HepG2 (cell line): ENCODE data around the gene TMEM190. TPM values are rescaled to one million over a fixed set of nuclear protein-coding genes. Genes with fewer than 3 reads are reported as not detected.

Source experiments
- CEBPB ChIP-seq: IDR thresholded peaks from 2 replicates; pipeline ENCODE4 v1.6.1; 2011; ENCODE audit warnings: low read depth, low read length, improper control_type of control experiment, borderline replicate concordance
- GATA4 ChIP-seq: sonication (generic); IDR thresholded peaks from 2 replicates; pipeline ENCODE4 v1.6.1; 2016; ENCODE audit warnings: antibody characterized with exemption, low read depth, borderline replicate concordance
- KLF6 ChIP-seq: IDR thresholded peaks from 2 replicates; pipeline ENCODE4 v1.8.0; 2016; ENCODE audit warnings: missing biosample characterization, missing genetic modification reagents
- NCOA5 ChIP-seq: sonication (generic); formaldehyde crosslinking; IDR thresholded peaks from 2 replicates; pipeline ENCODE4 v1.4.0; 2020; ENCODE audit warnings: missing genetic modification reagents
- NR2C2 ChIP-seq: sonication (generic); formaldehyde crosslinking; IDR thresholded peaks from 2 replicates; pipeline ENCODE4 v1.4.0; 2020; ENCODE audit warnings: missing genetic modification reagents, mild to moderate bottlenecking, moderate library complexity, borderline replicate concordance
- PHF21A ChIP-seq: sonication (generic); formaldehyde crosslinking; IDR thresholded peaks from 2 replicates; pipeline ENCODE4 v1.5.0; 2020; ENCODE audit warnings: mild to moderate bottlenecking, missing genetic modification reagents
- PRMT3 ChIP-seq: sonication (generic); formaldehyde crosslinking; IDR thresholded peaks from 2 replicates; pipeline ENCODE4 v1.8.1; 2022; ENCODE audit warnings: low read depth, mild to moderate bottlenecking, moderate library complexity, missing genetic modification reagents, borderline replicate concordance
- RFX5 ChIP-seq: IDR thresholded peaks from 2 replicates; pipeline ENCODE4 v1.6.1; 2011; ENCODE audit warnings: low read depth, low read length, improper control_type of control experiment
- SALL2 ChIP-seq: sonication (generic); formaldehyde crosslinking; IDR thresholded peaks from 2 replicates; pipeline ENCODE4 v1.8.1; 2023; ENCODE audit warnings: mild to moderate bottlenecking, missing genetic modification reagents, inconsistent platforms
- SNRNP70 ChIP-seq: fragments of 200-400 bp; formaldehyde crosslinking; IDR thresholded peaks from 2 replicates; pipeline ENCODE4 v1.6.1; 2017; ENCODE audit warnings: mild to moderate bottlenecking, low read depth, low read length, moderate library complexity
- ZMAT3 ChIP-seq: sonication (generic); formaldehyde crosslinking; conservative IDR thresholded peaks from 2 replicates; pipeline ENCODE4 v1.7.0; 2021; ENCODE audit warnings: missing genetic modification reagents
- ZNF382 ChIP-seq: sonication (generic); formaldehyde crosslinking; IDR thresholded peaks from 2 replicates; pipeline ENCODE4 v1.5.0; 2020; ENCODE audit warnings: missing genetic modification reagents, mild to moderate bottlenecking, borderline replicate concordance
- ZNF430 ChIP-seq: sonication (generic); formaldehyde crosslinking; IDR thresholded peaks from 2 replicates; pipeline ENCODE4 v1.9.0; 2021; ENCODE audit warnings: mild to moderate bottlenecking, missing genetic modification reagents
- ZNF780A ChIP-seq: sonication (generic); formaldehyde crosslinking; IDR thresholded peaks from 2 replicates; pipeline ENCODE4 v1.8.0; 2022; ENCODE audit warnings: mild to moderate bottlenecking, missing genetic modification reagents, moderate library complexity
- ZSCAN12 ChIP-seq: sonication (generic); formaldehyde crosslinking; IDR thresholded peaks from 2 replicates; pipeline ENCODE4 v1.9.0; 2021; ENCODE audit warnings: mild to moderate bottlenecking, missing genetic modification reagents
- ZSCAN22 ChIP-seq: sonication (generic); formaldehyde crosslinking; IDR thresholded peaks from 2 replicates; pipeline ENCODE4 v1.4.0; 2020; ENCODE audit warnings: mild to moderate bottlenecking, missing genetic modification reagents
- ZSCAN5A ChIP-seq: sonication (generic); formaldehyde crosslinking; IDR thresholded peaks from 2 replicates; pipeline ENCODE4 v1.8.0; 2022; ENCODE audit warnings: mild to moderate bottlenecking, missing genetic modification reagents, borderline replicate concordance
- polyA plus RNA-seq, 8 experiments: library from polyadenylated mRNA; depleted of rRNA in 3 of 8; stranded (reverse) in 7 of 8; unstranded in 1 of 8; fragments of >200 nt; fragmentation: Illumina TruSeq in 4 of 8; extraction: Trizol in 4 of 8; gene quantifications; 2 replicates each; pipeline versions ENCODE4 v1.2.1 to v1.2.3, GENCODE V29; 2011 to 2016; ENCODE audit warnings: low read depth in 4 of 8, missing spikeins in 1 of 8, mixed read lengths in 1 of 8; ENCODE audit not compliant: insufficient read depth in 1 of 8
- total RNA-seq, 5 experiments: library from RNA; depleted of rRNA; stranded (reverse); fragments of >200 nt; fragmentation: Illumina TruSeq; extraction: Trizol; gene quantifications; 2 replicates each; pipeline ENCODE4 v1.2.3, GENCODE V29; 2016; ENCODE audit warnings: low read depth in 1 of 5
- TF ChIP-seq, protein P1 (sequence below): sonication (generic); formaldehyde crosslinking; IDR thresholded peaks from 2 replicates; pipeline ENCODE4 v1.4.0; 2020; ENCODE audit warnings: mild to moderate bottlenecking, missing genetic modification reagents
- TF ChIP-seq, protein P2 (sequence below): IDR thresholded peaks from 2 replicates; pipeline ENCODE4 v1.6.1; 2012; ENCODE audit warnings: inconsistent platforms
- TF ChIP-seq, protein P3 (sequence below): IDR thresholded peaks from 2 replicates; pipeline ENCODE4 v1.6.1; 2016; ENCODE audit warnings: missing compliant biosample characterization, missing genetic modification reagents, borderline replicate concordance
- TF ChIP-seq, protein P4 (sequence below): sonication (generic); formaldehyde crosslinking; IDR thresholded peaks from 2 replicates; pipeline ENCODE4 v1.4.0; 2020; ENCODE audit warnings: missing genetic modification reagents, borderline replicate concordance

The TMEM190 gene
- total and polyA plus RNA-seq, 2 of the 13 experiments (the other 11 are each of a cell fraction or from before 2014, with no cell fraction given) = 0.35 to 0.83 TPM

DNA sequence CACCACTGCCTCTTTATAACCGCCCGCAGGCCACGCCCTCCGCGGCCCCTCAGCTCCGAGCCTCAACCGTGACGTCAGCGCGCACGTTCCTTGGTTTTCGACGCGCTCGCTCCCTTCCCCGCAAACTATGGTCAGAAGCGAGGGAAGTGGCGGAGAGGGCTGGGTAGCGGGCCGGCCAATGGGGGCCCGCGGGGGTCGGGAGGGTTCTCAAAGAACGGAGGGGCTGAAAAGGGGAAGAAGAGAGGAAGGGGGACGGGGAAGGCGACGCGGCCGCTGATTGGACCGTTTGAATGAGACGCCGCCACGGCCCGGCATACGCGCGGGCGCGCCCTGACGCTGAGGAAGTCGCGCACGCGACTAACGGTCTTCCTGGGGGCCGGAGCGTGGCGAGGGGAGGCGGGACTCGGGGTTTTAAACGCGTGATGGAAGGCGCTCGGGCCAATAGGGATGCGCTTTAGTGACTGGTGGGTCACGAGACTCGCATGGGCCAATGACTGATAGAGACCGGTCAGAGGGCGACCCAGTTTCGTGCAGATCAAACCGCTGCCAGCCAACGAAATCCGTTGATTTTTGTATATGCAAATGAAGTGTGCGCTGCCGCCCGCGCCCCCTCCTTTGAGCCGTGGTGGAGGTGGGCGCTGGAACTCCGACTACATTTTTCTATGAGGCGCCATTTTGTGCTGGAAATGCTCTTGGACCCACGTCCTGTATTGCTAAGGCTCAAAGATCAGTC, 31.3 kb downstream of the TMEM190 start (continued):
- TF ChIP-seq, protein P1, sequence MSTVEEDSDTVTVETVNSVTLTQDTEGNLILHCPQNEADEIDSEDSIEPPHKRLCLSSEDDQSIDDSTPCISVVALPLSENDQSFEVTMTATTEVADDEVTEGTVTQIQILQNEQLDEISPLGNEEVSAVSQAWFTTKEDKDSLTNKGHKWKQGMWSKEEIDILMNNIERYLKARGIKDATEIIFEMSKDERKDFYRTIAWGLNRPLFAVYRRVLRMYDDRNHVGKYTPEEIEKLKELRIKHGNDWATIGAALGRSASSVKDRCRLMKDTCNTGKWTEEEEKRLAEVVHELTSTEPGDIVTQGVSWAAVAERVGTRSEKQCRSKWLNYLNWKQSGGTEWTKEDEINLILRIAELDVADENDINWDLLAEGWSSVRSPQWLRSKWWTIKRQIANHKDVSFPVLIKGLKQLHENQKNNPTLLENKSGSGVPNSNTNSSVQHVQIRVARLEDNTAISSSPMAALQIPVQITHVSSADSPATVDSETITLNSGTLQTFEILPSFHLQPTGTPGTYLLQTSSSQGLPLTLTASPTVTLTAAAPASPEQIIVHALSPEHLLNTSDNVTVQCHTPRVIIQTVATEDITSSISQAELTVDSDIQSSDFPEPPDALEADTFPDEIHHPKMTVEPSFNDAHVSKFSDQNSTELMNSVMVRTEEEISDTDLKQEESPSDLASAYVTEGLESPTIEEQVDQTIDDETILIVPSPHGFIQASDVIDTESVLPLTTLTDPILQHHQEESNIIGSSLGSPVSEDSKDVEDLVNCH (CRISPR knock-in tag) = peak; percentile 86; the same call in 1 of the 2 replicates
- TF ChIP-seq NR2C2 (CRISPR knock-in tag) (peak; percentile 65), ZNF382 (CRISPR knock-in tag) (no peak), SNRNP70 (no peak), NCOA5 (CRISPR knock-in tag) (no peak), ZNF430 (peak; percentile 43; the same call in 1 of the 2 replicates), SALL2 (CRISPR knock-in tag) (0 out of 2 replicates have a peak, but pooled peaks have one; percentile 67), KLF6 (CRISPR knock-in tag) (no peak), ZNF780A (CRISPR knock-in tag) (no peak), GATA4 (no peak), PRMT3 (CRISPR knock-in tag) (no peak), RFX5 (peak; percentile 43; the same call in 1 of the 2 replicates), ZSCAN5A (peak; percentile 55; the same call in 1 of the 2 replicates), ZSCAN12 (CRISPR knock-in tag) (no peak), ZSCAN22 (no peak; the same call in 1 of the 2 replicates), CEBPB (no peak), PHF21A (CRISPR knock-in tag) (0 out of 2 replicates have a peak, but pooled peaks have one; percentile 36), ZMAT3 (CRISPR knock-in tag) (peak; percentile 40; the same call in 1 of the 2 replicates)
- TF ChIP-seq, protein P2, sequence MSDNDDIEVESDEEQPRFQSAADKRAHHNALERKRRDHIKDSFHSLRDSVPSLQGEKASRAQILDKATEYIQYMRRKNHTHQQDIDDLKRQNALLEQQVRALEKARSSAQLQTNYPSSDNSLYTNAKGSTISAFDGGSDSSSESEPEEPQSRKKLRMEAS = peak; percentile 96
- TF ChIP-seq, protein P3, sequence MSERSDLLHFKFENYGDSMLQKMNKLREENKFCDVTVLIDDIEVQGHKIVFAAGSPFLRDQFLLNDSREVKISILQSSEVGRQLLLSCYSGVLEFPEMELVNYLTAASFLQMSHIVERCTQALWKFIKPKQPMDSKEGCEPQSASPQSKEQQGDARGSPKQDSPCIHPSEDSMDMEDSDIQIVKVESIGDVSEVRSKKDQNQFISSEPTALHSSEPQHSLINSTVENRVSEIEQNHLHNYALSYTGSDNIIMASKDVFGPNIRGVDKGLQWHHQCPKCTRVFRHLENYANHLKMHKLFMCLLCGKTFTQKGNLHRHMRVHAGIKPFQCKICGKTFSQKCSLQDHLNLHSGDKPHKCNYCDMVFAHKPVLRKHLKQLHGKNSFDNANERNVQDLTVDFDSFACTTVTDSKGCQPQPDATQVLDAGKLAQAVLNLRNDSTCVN (CRISPR knock-in tag) = no peak
- TF ChIP-seq, protein P4, sequence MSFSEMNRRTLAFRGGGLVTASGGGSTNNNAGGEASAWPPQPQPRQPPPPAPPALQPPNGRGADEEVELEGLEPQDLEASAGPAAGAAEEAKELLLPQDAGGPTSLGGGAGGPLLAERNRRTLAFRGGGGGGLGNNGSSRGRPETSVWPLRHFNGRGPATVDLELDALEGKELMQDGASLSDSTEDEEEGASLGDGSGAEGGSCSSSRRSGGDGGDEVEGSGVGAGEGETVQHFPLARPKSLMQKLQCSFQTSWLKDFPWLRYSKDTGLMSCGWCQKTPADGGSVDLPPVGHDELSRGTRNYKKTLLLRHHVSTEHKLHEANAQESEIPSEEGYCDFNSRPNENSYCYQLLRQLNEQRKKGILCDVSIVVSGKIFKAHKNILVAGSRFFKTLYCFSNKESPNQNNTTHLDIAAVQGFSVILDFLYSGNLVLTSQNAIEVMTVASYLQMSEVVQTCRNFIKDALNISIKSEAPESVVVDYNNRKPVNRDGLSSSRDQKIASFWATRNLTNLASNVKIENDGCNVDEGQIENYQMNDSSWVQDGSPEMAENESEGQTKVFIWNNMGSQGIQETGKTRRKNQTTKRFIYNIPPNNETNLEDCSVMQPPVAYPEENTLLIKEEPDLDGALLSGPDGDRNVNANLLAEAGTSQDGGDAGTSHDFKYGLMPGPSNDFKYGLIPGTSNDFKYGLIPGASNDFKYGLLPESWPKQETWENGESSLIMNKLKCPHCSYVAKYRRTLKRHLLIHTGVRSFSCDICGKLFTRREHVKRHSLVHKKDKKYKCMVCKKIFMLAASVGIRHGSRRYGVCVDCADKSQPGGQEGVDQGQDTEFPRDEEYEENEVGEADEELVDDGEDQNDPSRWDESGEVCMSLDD (CRISPR knock-in tag) = no peak
